IgD-negative memory B cell (primary cell): ENCODE results near the gene OR52I1. TPM values are rescaled to one million over a fixed set of nuclear protein-coding genes. Genes with fewer than 3 reads are reported as not detected.

Experiments
- H3K27ac Mint-ChIP-seq, 3 donors: one replicate each; pipeline ENCODE4 v1.8.0; 2020 to 2022; ENCODE audit warnings: mild to moderate bottlenecking in 3 of 3, mixed read lengths in 3 of 3, moderate library complexity in 1 of 3
- H3K27me3 Mint-ChIP-seq: one replicate; pipeline ENCODE4 v1.8.0; 2021; ENCODE audit warnings: mixed read lengths
- H3K36me3 Mint-ChIP-seq: one replicate; pipeline ENCODE4 v1.8.0; 2020; ENCODE audit warnings: mild to moderate bottlenecking, mixed read lengths
- H3K4me1 Mint-ChIP-seq, 3 donors: one replicate each; pipeline ENCODE4 v1.8.0; 2020 to 2022; ENCODE audit warnings: mixed read lengths in 3 of 3, mild to moderate bottlenecking in 1 of 3
- H3K4me3 Mint-ChIP-seq, 4 donors: one replicate each; pipeline ENCODE4 v1.8.0; 2020 to 2022; ENCODE audit warnings: mild to moderate bottlenecking in 4 of 4, mixed read lengths in 4 of 4, moderate library complexity in 3 of 4
- H3K9me3 Mint-ChIP-seq, 3 donors: one replicate each; pipeline ENCODE4 v1.8.0; 2020 to 2021; ENCODE audit warnings: mixed read lengths in 3 of 3, mild to moderate bottlenecking in 1 of 3
- polyA plus RNA-seq: library from polyadenylated mRNA; unstranded; fragments of 300-500 nt; fragmentation: Illumina TruSeq; gene quantifications from one replicate; pipeline ENCODE4 v1.2.3, GENCODE V29; 2021

The OR52I1 gene
- polyA plus RNA-seq, 1 donor from 2014 or later, result not detected

GRCh38 chr11:4641501-4641900, 47.7 kb downstream of the OR52I1 start:
- Mint-ChIP-seq H3K36me3 (peaks cover 1% of the 10 kb centered on the region), H3K27me3 (peaks cover 2% of the 10 kb centered on the region), H3K4me3 (no peak overlapping the region), H3K4me1 (no peaks in the 10 kb centered on the region), H3K9me3 (peaks cover 0 to 2% (median 0%) of the 10 kb centered on the region in 3 donors), H3K27ac (no peak overlapping the region)

- no peaks in the 10 kb centered on the region for H3K4me1 Mint-ChIP-seq
- peaks cover 0 to 2% (median 0%) of the 10 kb centered on the region in 3 donors for H3K9me3 Mint-ChIP-seq
- no peak overlapping the region for H3K4me3 Mint-ChIP-seq
- H3K36me3 Mint-ChIP-seq, result peaks cover 1% of the 10 kb centered on the region
- peaks cover 2% of the 10 kb centered on the region for H3K27me3 Mint-ChIP-seq
- H3K27ac Mint-ChIP-seq, result no peak overlapping the region
These were observed 48.2 kb downstream of the OR52I1 start for GRCh38 chr11:4642043-4642442.

GRCh38 chr11:4643076-4643475, 49.2 kb downstream of the OR52I1 start:
- Mint-ChIP-seq H3K27ac (no peak overlapping the region), H3K4me1 (no peaks in the 10 kb centered on the region), H3K4me3 (no peak overlapping the region), H3K27me3 (peaks cover 2% of the 10 kb centered on the region), H3K36me3 (peaks cover 1% of the 10 kb centered on the region), H3K9me3 (peaks cover 0 to 2% (median 0%) of the 10 kb centered on the region in 3 donors)

GRCh38 chr11:4643682-4644081, 49.8 kb downstream of the OR52I1 start, which contains the start of gene OR51E1:
TSS of gene OR51E1 (plus strand) at chr11:4643982. CDS start at chr11:4652527, 8,545 bp downstream.
- Mint-ChIP-seq H3K4me1 (no peaks in the 10 kb centered on the region), H3K27me3 (peaks cover 2% of the 10 kb centered on the region), H3K9me3 (peaks cover 0 to 2% (median 0%) of the 10 kb centered on the region in 3 donors), H3K4me3 (no peak within 1 kb of the TSS), H3K36me3 (peaks cover 1% of the 10 kb centered on the region), H3K27ac (no peak within 1 kb of the TSS)

DNA sequence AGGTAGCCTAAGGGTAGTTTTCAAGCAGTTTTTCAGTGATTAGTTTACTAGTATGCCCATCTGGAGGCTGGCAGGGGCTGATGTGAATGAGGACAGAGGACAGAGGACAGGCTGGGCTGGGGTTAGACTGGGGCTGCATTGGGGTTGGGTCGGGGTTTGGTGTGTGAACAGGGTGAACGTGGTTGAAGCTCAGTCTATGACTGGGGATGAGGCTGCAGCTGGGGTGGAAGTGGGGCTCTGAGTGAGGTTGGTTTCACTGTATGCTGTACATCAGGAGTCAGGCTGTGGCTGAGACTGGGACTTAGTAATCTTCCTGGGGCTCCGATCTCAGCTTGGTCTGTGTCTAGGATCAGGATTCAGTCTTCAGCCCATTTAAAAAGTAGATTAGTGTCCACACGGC, 50.4 kb downstream of the OR52I1 start:
- Mint-ChIP-seq H3K36me3 (peaks cover 1% of the 10 kb centered on the region), H3K4me1 (no peaks in the 10 kb centered on the region), H3K4me3 (no peak overlapping the region), H3K27ac (no peak overlapping the region), H3K27me3 (peaks cover 2% of the 10 kb centered on the region), H3K9me3 (peaks cover 0 to 4% (median 0%) of the 10 kb centered on the region in 3 donors)

Other genes starting within 250 kb of the OR52I1 start
- gene OR52B4, start 225.7 kb upstream of the OR52I1 start, polyA plus RNA-seq, result not detected
- gene TRIM21, start 200.3 kb upstream of the OR52I1 start, polyA plus RNA-seq, result 37.5 TPM
- gene OR52K2, start 144.7 kb upstream of the OR52I1 start, polyA plus RNA-seq, result not detected
- not detected for gene OR52K1, start 111.4 kb upstream of the OR52I1 start, polyA plus RNA-seq
- gene OR52M1, start 48.8 kb upstream of the OR52I1 start, polyA plus RNA-seq, result not detected
- gene OR52I2, start 12.3 kb upstream of the OR52I1 start, polyA plus RNA-seq, result not detected
- gene TRIM68, start 14.2 kb downstream of the OR52I1 start, polyA plus RNA-seq, result 13.1 TPM
- not detected for gene OR51D1, start 43.4 kb downstream of the OR52I1 start, polyA plus RNA-seq
- not detected for gene OR51E1, start 49.9 kb downstream of the OR52I1 start, polyA plus RNA-seq
- not detected for gene OR51E2, start 103.8 kb downstream of the OR52I1 start, polyA plus RNA-seq
- not detected for gene MMP26, start 110.7 kb downstream of the OR52I1 start, polyA plus RNA-seq
- gene OR51F1, start 175.9 kb downstream of the OR52I1 start, polyA plus RNA-seq, result not detected
- gene OR52R1, start 210.3 kb downstream of the OR52I1 start, polyA plus RNA-seq, result not detected
- gene OR51F2, start 227.3 kb downstream of the OR52I1 start, polyA plus RNA-seq, result not detected